ENCODE measurements around the gene IRX2.

Gene IRX2

GRCh38 chr5:2780421-2781171 is 29.1 kb upstream of the IRX2 start:
- ChIA-PET CTCF (no interaction called here), POLR2A (no interaction called here)
- no peak for DNase-seq (ENCODE audit: low read depth, low spot score)
- no peak overlapping the region for H3K4me3 ChIP-seq (ENCODE audit: low read depth, low read length)
- TF ChIP-seq CTCF (IDR thresholded peaks at IDR 0.05; ENCODE audit: insufficient read depth, low read length, missing control alignments): no peak

GRCh38 chr5:2779459-2779858 is 28.0 kb upstream of the IRX2 start:
- no peak overlapping the region for H3K4me3 ChIP-seq (ENCODE audit: low read depth, low read length)
- CTCF ChIA-PET: no interaction called here
- no peak for DNase-seq (ENCODE audit: low read depth, low spot score)
- POLR2A ChIA-PET: no interaction called here
- TF ChIP-seq CTCF (IDR thresholded peaks at IDR 0.05; ENCODE audit: insufficient read depth, low read length, missing control alignments): no peak

GRCh38 chr5:2776337-2777302 is 25.1 kb upstream of the IRX2 start:
- DNase-seq (ENCODE audit: low read depth, low spot score): no peak
- ChIA-PET POLR2A (no interaction called here), CTCF (no interaction called here)
- TF ChIP-seq CTCF (IDR thresholded peaks at IDR 0.05; ENCODE audit: insufficient read depth, low read length, missing control alignments): no peak
- no peak overlapping the region for H3K4me3 ChIP-seq (ENCODE audit: low read depth, low read length)

GRCh38 chr5:2773327-2773726 is 21.9 kb upstream of the IRX2 start:
- H3K4me3 ChIP-seq (ENCODE audit: low read depth, low read length): no peak overlapping the region
- no peak for DNase-seq (ENCODE audit: low read depth, low spot score)
- ChIA-PET CTCF (no interaction called here), POLR2A (no interaction called here)
- no peak for TF ChIP-seq CTCF (IDR thresholded peaks at IDR 0.05; ENCODE audit: insufficient read depth, low read length, missing control alignments)

GRCh38 chr5:2767089-2767488 is 15.6 kb upstream of the IRX2 start:
- CTCF ChIA-PET: no interaction called here

More at GRCh38 chr5:2767089-2767488, 15.6 kb upstream of the IRX2 start:
- no peak for TF ChIP-seq CTCF (IDR thresholded peaks at IDR 0.05; ENCODE audit: insufficient read depth, low read length, missing control alignments)
- POLR2A ChIA-PET: no interaction called here
- no peak for DNase-seq (ENCODE audit: low read depth, low spot score)
- H3K4me3 ChIP-seq (ENCODE audit: low read depth, low read length): no peak overlapping the region

All from AG04449 (cell line).